ENCODE measurements around the gene PTK7.

GRCh38 chr6:43097098-43097489 is 21.0 kb downstream of the PTK7 start:
- TF ChIP-seq POLR2A (IDR thresholded peaks at IDR 0.05) (no peak), CTCF (IDR thresholded peaks at IDR 0.05) (no peak), EP300 (IDR thresholded peaks at IDR 0.05) (no peak)
